Heart left ventricle (tissue), 13 donors: ENCODE data around the gene ARHGAP31.

Source experiments
- CTCF ChIP-seq, 12 donors: fragments of 200-600 bp; sonication (generic) in 4 of 12; IDR thresholded peaks; one replicate each; pipeline versions ENCODE4 v1.5.0 to v1.8.0; 2018 to 2022; ENCODE audit warnings: antibody characterized with exemption in 12 of 12, mild to moderate bottlenecking in 5 of 12
- POLR2A ChIP-seq, 2 donors: fragments of 450-650 bp; IDR thresholded peaks; one replicate each; pipeline ENCODE4 v1.6.1; 2017; ENCODE audit warnings: antibody characterized with exemption in 2 of 2, mild to moderate bottlenecking in 2 of 2, moderate library complexity in 2 of 2
- donor health status: ischemic (EF 13 %, LVEDD 7.1; RV severe dilation, severe dysfunction).
- donor health status: DM: no; HTN: yes; CAD: no.
- donor health status: DM: no; HTN: no; CAD: no.
- donor health status: ischemic (EF 25% LVEDD 6.9; RV normal size, moderate dysfunction).
- donor health status: ischemic (EF 25% LVEDD 5.7; RV mildly dilated, moderate dysfunction).
- donor health status: ischemic (EF 35%, LVEDD 5.7; RV mildly dilated, moderate dysfunction).
- donor health status: nonischemic (EF 11% LVEDD 7.7; RV severe dilation, severe dysfunction).
- donor health status: DM: yes; HTN: yes; CAD: no.
- donor health status: PGD.
- donor health status: ischemic (EF 29% LVEDD 5.4; RV normal size, mild dysfunction).
- donor health status: nonischemic (EF 23%, LVEDD 6.1; RV moderate dilation, normal function).

GRCh38 chr3:119279101-119279554 is 15.1 kb upstream of the ARHGAP31 start:
- TF ChIP-seq POLR2A (IDR thresholded peaks at IDR 0.05), result no peak
- no peak for TF ChIP-seq CTCF (IDR thresholded peaks at IDR 0.05)
